ENCODE results near the gene SHQ1. TPM values are rescaled to one million over a fixed set of nuclear protein-coding genes. Genes with fewer than 3 reads are reported as not detected.

The SHQ1 gene
- total RNA-seq, 2 experiments from 2014 or later, result 29.8 to 31.4 TPM

GRCh38 chr3:72750405-72750965 is 97.8 kb downstream of the SHQ1 start:
- POLR2A ChIA-PET, result no interaction called here
- CTCF ChIA-PET, result interaction anchor here (0.8 to 1.4 kb wide), 3 partner anchors 12 to 85 kb away, joined by 3 to 5 read pairs (median 3); no protein-coding TSS in a partner anchor
- ATAC-seq (no peak), DNase-seq (no peak)
- TF ChIP-seq CTCF (IDR thresholded peaks at IDR 0.05), result no peak
- H3K27ac Mint-ChIP-seq, result no peak overlapping the region
- no peaks in the 10 kb centered on the region for H3K27me3 Mint-ChIP-seq
- peaks cover 37% of the 10 kb centered on the region for H3K4me1 Mint-ChIP-seq (ENCODE audit: low read depth)
- H3K36me3 Mint-ChIP-seq (ENCODE audit: low read depth), result peaks cover 37% of the 10 kb centered on the region
- intact Hi-C loops (cut with micrococcal nuclease), result no loop called here
- H3K4me3 Mint-ChIP-seq, result no peak overlapping the region
- H3K9me3 Mint-ChIP-seq, result no peaks in the 10 kb centered on the region

GRCh38 chr3:72748659-72749058 is 99.6 kb downstream of the SHQ1 start:
- Mint-ChIP-seq H3K36me3 (ENCODE audit: low read depth) (peaks cover 28% of the 10 kb centered on the region), H3K9me3 (no peaks in the 10 kb centered on the region), H3K27me3 (no peaks in the 10 kb centered on the region), H3K4me3 (no peak overlapping the region), H3K4me1 (ENCODE audit: low read depth) (peaks cover 26% of the 10 kb centered on the region), H3K27ac (no peak overlapping the region)
- ATAC-seq (peak; percentile 39), DNase-seq (no peak)
- POLR2A ChIA-PET, result interaction anchor here (1.5 kb wide), 1 partner anchor 10 kb away, joined by 6 read pairs; no protein-coding TSS in a partner anchor
- intact Hi-C loops (cut with micrococcal nuclease), result no loop called here
- CTCF ChIA-PET, result no interaction called here
- no peak for TF ChIP-seq CTCF (IDR thresholded peaks at IDR 0.05)

GRCh38 chr3:72746430-72747411 is 101.5 kb downstream of the SHQ1 start:
- POLR2A ChIA-PET, result interaction anchor here (0.6 kb wide), 1 partner anchor 552 kb away, joined by 3 read pairs; no protein-coding TSS in a partner anchor

GRCh38 chr3:72745146-72745999 is 102.9 kb downstream of the SHQ1 start:
- Mint-ChIP-seq H3K27ac (no peak overlapping the region), H3K9me3 (no peaks in the 10 kb centered on the region), H3K4me1 (ENCODE audit: low read depth) (peaks cover 26% of the 10 kb centered on the region), H3K27me3 (no peaks in the 10 kb centered on the region), H3K4me3 (no peak overlapping the region), H3K36me3 (ENCODE audit: low read depth) (peaks cover 15% of the 10 kb centered on the region)
- DNase-seq (no peak), ATAC-seq (no peak)
- ChIA-PET POLR2A (no interaction called here), CTCF (interaction anchor here (1.5 to 1.9 kb wide), 3 partner anchors 10 to 870 kb away, joined by 4 to 6 read pairs (median 6); no protein-coding TSS in a partner anchor)
- no peak for TF ChIP-seq CTCF (IDR thresholded peaks at IDR 0.05)
- intact Hi-C loops (cut with micrococcal nuclease), result no loop called here

More at GRCh38 chr3:72746430-72747411, 101.5 kb downstream of the SHQ1 start:
- intact Hi-C loops (cut with micrococcal nuclease), result no loop called here
- Mint-ChIP-seq H3K4me1 (ENCODE audit: low read depth) (peaks cover 25% of the 10 kb centered on the region), H3K4me3 (no peak overlapping the region), H3K36me3 (ENCODE audit: low read depth) (peaks cover 15% of the 10 kb centered on the region), H3K27ac (no peak overlapping the region), H3K9me3 (no peaks in the 10 kb centered on the region), H3K27me3 (no peaks in the 10 kb centered on the region)
- DNase-seq (no peak), ATAC-seq (no peak)
- CTCF ChIA-PET, result interaction anchor here (1.5 to 1.9 kb wide), 2 partner anchors 8 to 871 kb away, joined by 4 to 6 read pairs; no protein-coding TSS in a partner anchor
- TF ChIP-seq CTCF (IDR thresholded peaks at IDR 0.05), result no peak
